Measurements from ENCODE around the gene IQGAP1.

IQGAP1 gene

DNA sequence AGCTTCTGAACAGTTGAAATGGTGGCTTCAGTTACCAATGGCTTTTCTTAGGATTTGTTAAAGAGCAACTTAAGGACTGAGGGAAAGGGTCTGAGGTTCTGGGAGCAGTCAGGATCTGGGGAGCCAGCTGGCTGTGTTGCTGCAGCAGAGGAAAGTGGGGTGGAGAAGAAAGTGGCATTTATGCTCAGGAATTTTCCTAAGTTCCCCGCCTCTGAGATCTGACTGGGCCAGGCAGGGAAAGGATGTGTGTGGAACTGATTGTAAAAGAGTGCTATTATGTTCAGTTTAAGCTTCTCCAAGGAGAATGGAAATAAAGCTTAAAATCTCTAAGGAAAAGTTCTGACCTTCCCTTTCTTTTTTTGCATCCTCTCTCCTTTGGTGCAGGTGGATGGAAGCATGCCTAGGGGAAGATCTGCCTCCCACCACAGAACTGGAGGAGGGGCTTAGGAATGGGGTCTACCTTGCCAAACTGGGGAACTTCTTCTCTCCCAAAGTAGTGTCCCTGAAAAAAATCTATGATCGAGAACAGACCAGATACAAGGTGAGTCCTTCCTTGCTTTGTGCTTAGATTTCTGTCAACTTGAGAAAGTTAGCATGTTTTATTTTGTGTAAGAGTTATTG lies 37.8 kb downstream of the IQGAP1 start:
- peaks cover 20% of the 10 kb centered on the region for H3K4me1 ChIP-seq (ENCODE audit: control insufficient read depth, insufficient read depth, low read length)
- no peaks in the 10 kb centered on the region for H3K9me3 ChIP-seq (ENCODE audit: control insufficient read depth, low read length)
- no peaks in the 10 kb centered on the region for H3K27me3 ChIP-seq (ENCODE audit: control insufficient read depth, insufficient read depth, low read length)
- no peak overlapping the region for H3K4me3 ChIP-seq (ENCODE audit: low read length)
- peak overlapping the region; percentile 20 for H3K9ac ChIP-seq (ENCODE audit: low read length)
- H3K36me3 ChIP-seq (ENCODE audit: control insufficient read depth, insufficient read depth, low read length): no peaks in the 10 kb centered on the region

DNA sequence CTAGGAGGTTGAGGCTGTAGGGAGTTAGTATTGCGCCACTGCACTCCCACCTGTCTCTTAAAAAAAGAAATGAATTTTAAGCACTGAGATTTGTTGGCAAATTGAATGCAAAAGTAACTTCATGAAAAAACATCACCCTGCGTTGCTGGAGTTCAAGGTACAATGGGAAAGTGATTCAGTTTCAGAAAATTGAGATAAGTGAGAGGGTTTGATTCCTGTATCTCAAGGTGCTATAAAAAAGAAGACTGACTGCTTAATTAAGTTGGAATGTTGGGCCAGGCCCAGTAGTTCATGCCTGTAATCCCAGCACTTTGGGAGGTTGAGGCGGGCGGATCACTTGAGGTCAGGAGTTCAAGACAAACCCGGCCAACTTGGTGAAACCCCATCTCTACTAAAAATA lies 39.1 kb downstream of the IQGAP1 start:
- H3K9ac ChIP-seq (ENCODE audit: low read length): no peak overlapping the region
- no peaks in the 10 kb centered on the region for H3K9me3 ChIP-seq (ENCODE audit: control insufficient read depth, low read length)
- H3K27me3 ChIP-seq (ENCODE audit: control insufficient read depth, insufficient read depth, low read length): no peaks in the 10 kb centered on the region
- no peaks in the 10 kb centered on the region for H3K36me3 ChIP-seq (ENCODE audit: control insufficient read depth, insufficient read depth, low read length)
- peaks cover 10% of the 10 kb centered on the region for H3K4me1 ChIP-seq (ENCODE audit: control insufficient read depth, insufficient read depth, low read length)
- no peak overlapping the region for H3K4me3 ChIP-seq (ENCODE audit: low read length)

DNA sequence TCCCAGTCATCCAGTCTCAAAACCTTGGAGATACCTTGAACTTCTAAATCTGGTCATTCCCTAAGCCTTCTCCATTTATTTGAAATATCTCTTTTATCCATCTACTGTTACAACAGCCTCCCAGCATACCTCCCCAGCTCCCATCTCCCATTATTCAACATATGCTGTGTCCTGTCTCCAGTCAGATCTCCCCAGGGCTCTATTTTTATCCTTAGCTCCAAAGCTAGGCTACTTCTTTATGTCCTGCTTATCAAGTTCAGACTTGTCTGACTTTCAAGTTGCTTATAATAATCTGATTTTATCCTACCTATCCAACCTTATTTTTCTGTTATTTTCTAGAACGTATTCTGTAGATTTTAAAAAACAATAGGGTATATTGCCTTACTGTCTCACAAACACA lies 44.2 kb downstream of the IQGAP1 start:
- peaks cover 6% of the 10 kb centered on the region for H3K4me1 ChIP-seq (ENCODE audit: control insufficient read depth, insufficient read depth, low read length)
- H3K27me3 ChIP-seq (ENCODE audit: control insufficient read depth, insufficient read depth, low read length): no peaks in the 10 kb centered on the region
- no peak overlapping the region for H3K4me3 ChIP-seq (ENCODE audit: low read length)
- no peaks in the 10 kb centered on the region for H3K36me3 ChIP-seq (ENCODE audit: control insufficient read depth, insufficient read depth, low read length)
- H3K9ac ChIP-seq (ENCODE audit: low read length): no peak overlapping the region
- H3K9me3 ChIP-seq (ENCODE audit: control insufficient read depth, low read length): no peaks in the 10 kb centered on the region

DNA sequence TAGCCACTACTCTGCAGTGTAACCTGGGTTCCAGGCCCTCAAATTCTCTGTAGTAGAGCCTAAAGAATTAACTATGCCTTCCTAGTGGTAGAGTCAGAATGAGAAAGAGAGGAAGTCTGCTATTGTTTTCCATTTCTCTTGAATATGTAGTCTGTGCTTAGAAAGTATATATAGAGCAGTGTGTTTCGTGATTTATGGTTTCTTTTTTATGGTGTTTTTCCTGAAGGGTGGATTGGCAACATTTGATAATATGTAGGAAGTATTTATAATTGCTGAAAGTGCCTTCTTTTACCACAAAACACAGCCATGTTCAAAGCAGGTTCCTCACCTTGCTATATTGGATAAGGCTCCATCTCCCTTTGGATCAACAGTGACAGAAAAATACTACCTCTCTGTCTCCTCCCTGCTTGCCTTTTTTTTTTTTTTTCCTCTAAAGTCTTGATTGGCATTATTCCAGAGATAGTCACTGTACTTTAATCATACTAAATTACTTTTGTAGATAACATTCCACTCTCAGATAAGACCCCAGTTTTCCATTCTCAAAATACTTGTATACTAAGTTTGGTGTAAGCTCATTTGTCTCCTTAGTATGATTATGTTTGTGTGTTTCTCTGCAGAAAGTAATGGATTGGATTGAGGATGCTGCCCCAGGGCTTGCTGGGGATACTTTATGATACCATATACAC lies 47.8 kb downstream of the IQGAP1 start:
- Histone ChIP-seq H3K4me3 (ENCODE audit: low read length) (no peak overlapping the region), H3K9me3 (ENCODE audit: control insufficient read depth, low read length) (no peaks in the 10 kb centered on the region), H3K4me1 (ENCODE audit: control insufficient read depth, insufficient read depth, low read length) (peaks cover 11% of the 10 kb centered on the region), H3K9ac (ENCODE audit: low read length) (no peak overlapping the region), H3K27me3 (ENCODE audit: control insufficient read depth, insufficient read depth, low read length) (no peaks in the 10 kb centered on the region), H3K36me3 (ENCODE audit: control insufficient read depth, insufficient read depth, low read length) (no peaks in the 10 kb centered on the region)

DNA sequence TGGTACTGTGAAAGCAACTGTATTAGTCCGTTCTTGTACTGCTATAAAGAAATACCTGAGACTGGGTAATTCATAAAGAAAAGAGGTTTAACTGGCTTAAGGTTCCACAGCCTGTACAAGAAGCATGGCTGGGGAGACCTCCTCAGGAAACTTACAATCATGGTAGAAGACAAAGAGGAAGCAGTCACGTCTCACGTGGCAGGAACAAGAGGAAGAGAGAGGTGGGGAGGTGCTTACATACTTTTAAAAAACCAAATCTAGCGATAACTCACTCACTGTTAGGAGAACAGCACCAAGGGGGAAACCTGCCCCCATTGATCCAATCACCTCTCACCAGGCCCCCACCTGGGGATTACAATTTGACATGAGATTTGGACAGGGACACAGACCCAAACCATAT lies 48.9 kb downstream of the IQGAP1 start:
- Histone ChIP-seq H3K4me3 (ENCODE audit: low read length) (no peak overlapping the region), H3K4me1 (ENCODE audit: control insufficient read depth, insufficient read depth, low read length) (peaks cover 11% of the 10 kb centered on the region), H3K27me3 (ENCODE audit: control insufficient read depth, insufficient read depth, low read length) (no peaks in the 10 kb centered on the region), H3K36me3 (ENCODE audit: control insufficient read depth, insufficient read depth, low read length) (peaks cover 4% of the 10 kb centered on the region), H3K9ac (ENCODE audit: low read length) (no peak overlapping the region), H3K9me3 (ENCODE audit: control insufficient read depth, low read length) (no peaks in the 10 kb centered on the region)

DNA sequence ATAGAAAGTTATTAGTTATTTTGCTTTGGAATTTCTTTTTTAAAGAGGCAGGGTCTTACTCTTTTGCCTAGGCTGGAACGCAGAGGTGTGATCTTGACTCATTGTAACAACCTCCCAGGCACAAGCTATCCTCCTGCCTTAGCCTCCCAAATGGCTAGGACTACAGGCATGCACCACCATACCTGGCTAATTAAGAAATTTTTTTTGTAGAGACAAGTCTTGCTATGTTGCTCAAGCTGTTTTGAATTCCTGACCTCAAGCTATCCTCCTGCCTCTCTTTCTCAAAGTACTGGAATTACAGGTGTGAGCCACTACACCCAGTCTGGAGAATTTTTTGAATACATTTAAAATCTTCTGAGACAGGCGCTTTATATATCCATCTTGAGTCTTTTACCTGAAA lies 49.5 kb downstream of the IQGAP1 start:
- H3K4me3 ChIP-seq (ENCODE audit: low read length): no peak overlapping the region
- peaks cover 11% of the 10 kb centered on the region for H3K4me1 ChIP-seq (ENCODE audit: control insufficient read depth, insufficient read depth, low read length)
- H3K9me3 ChIP-seq (ENCODE audit: control insufficient read depth, low read length): no peaks in the 10 kb centered on the region
- no peak overlapping the region for H3K9ac ChIP-seq (ENCODE audit: low read length)
- H3K36me3 ChIP-seq (ENCODE audit: control insufficient read depth, insufficient read depth, low read length): peaks cover 4% of the 10 kb centered on the region
- H3K27me3 ChIP-seq (ENCODE audit: control insufficient read depth, insufficient read depth, low read length): no peaks in the 10 kb centered on the region

DNA sequence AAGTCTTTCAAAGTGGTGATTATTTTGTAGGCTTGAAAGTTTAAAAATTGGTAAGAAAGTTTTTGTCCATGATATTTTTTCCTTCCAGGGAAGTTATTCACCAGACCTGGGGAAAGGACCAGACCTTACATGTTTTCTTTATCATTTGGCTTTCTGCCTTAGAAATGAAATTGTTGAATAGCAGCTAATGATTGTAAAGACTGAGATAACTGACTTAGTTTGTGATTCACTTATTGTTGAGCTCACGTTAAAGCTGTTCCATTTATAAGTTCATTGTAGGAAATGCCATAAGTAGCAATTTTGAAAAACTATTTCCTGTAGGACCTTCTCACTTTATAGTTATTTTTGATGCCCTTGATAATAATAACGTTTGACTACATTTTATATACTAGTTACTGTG lies 51.9 kb downstream of the IQGAP1 start:
- Histone ChIP-seq H3K4me1 (ENCODE audit: control insufficient read depth, insufficient read depth, low read length) (peaks cover 11% of the 10 kb centered on the region), H3K4me3 (ENCODE audit: low read length) (no peak overlapping the region), H3K36me3 (ENCODE audit: control insufficient read depth, insufficient read depth, low read length) (peaks cover 4% of the 10 kb centered on the region), H3K9ac (ENCODE audit: low read length) (no peak overlapping the region), H3K9me3 (ENCODE audit: control insufficient read depth, low read length) (no peaks in the 10 kb centered on the region), H3K27me3 (ENCODE audit: control insufficient read depth, insufficient read depth, low read length) (no peaks in the 10 kb centered on the region)

DNA sequence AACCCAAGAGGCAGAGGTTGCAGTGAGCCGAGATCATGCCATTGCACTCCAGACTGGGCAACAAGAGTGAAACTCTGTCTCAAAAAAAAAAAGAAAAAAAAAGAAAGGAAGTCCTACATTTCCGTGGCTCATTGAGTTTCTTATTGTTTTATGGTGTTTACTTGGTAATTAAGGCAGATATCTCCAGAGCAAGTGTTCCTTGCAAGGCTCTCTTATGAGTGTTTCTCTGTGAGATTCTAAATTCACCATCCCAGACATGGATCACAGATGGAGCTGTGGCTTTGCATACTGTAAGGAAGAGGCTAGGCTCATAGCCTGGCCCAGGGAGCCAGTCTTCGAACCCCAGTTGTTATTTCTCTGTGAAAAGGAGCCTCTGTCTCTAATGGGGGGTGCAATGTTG lies 53.0 kb downstream of the IQGAP1 start:
- Histone ChIP-seq H3K36me3 (ENCODE audit: control insufficient read depth, insufficient read depth, low read length) (peaks cover 4% of the 10 kb centered on the region), H3K9me3 (ENCODE audit: control insufficient read depth, low read length) (no peaks in the 10 kb centered on the region), H3K27me3 (ENCODE audit: control insufficient read depth, insufficient read depth, low read length) (no peaks in the 10 kb centered on the region), H3K9ac (ENCODE audit: low read length) (no peak overlapping the region), H3K4me3 (ENCODE audit: low read length) (no peak overlapping the region), H3K4me1 (ENCODE audit: control insufficient read depth, insufficient read depth, low read length) (peaks cover 4% of the 10 kb centered on the region)

DNA sequence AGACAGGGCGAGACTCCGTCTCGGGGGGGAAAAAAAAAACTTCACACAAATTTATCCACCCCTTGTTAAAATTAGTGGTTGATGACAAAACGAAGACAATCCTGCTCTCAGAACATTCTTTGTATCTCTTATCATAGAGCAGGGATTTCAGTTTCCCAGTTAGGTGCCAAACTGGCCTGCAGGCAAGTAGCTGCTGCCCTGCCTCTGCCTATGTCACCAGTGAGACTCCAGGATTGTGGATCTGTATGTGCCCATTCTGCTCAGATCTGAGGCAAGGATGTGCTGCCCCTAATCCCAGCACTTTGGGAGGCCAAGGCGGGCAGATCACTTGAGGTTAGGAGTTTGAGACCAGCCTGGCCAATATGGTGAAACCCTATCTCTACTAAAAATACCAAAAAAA lies 54.4 kb downstream of the IQGAP1 start:
- Histone ChIP-seq H3K9me3 (ENCODE audit: control insufficient read depth, low read length) (no peaks in the 10 kb centered on the region), H3K4me3 (ENCODE audit: low read length) (no peak overlapping the region), H3K9ac (ENCODE audit: low read length) (no peak overlapping the region), H3K27me3 (ENCODE audit: control insufficient read depth, insufficient read depth, low read length) (no peaks in the 10 kb centered on the region), H3K36me3 (ENCODE audit: control insufficient read depth, insufficient read depth, low read length) (peaks cover 4% of the 10 kb centered on the region), H3K4me1 (ENCODE audit: control insufficient read depth, insufficient read depth, low read length) (peaks cover 4% of the 10 kb centered on the region)

DNA sequence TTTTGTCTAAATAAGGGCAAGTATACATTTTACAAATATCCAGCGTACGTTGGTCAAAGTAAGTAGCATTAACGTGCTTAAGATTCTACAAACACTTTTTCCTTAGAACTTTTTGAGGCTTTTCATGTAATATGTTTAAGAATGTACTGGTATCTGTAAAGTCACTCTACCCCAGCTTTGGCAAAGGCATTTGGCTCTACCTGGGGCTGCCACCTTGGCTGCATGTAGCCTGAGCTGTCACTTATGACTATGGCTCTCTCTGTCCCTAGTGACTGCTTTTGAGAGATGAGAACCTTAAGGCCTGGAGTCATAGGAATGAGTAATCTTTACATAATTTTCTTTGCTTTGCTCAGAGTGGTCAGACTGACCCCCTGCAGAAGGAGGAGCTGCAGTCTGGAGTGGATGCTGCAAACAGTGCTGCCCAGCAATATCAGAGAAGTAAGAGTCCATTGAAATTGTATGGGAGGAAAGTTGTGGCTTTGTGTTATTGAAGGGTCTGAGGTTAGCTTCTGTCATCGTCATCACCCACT lies 61.2 kb downstream of the IQGAP1 start:
- Histone ChIP-seq H3K36me3 (ENCODE audit: control insufficient read depth, insufficient read depth, low read length) (no peaks in the 10 kb centered on the region), H3K4me1 (ENCODE audit: control insufficient read depth, insufficient read depth, low read length) (no peaks in the 10 kb centered on the region)

DNA sequence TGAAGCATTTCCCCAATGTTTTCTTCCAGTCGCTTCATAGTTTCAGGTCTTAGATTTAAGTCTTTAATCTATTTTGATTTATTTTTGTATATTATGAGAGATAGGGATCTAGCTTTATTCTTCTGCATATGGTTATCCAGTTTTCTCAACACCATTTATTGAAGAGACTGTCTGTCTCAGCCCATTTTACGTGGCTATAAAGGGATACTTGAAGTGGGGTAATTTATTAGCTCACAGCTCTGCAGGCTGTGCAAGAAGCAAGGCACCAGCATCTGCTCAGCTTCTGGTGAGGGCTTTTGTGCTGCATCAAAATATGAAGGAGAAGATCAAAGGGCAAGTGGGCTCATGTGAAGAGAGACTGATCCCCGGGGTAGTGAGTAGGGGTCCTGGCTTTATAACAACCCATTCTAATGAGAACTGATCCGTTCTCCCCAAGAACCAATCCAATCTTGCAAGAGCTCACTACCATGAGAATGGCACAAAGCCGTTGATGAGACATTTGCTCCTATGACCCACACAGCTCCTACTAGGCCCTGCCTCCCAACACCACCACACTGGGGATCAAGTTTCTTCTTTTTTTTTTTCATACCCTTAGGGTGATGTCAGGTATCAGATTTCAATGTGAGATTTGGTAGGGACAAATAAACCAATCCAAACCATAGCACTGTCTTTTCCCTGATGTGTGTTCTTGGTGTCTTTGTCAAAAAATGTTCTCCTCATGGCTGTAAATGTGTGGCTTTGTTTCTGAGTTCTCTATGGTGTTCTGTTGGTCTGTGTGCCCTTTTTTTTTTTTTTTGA lies 63.2 kb downstream of the IQGAP1 start:
- Histone ChIP-seq H3K9ac (ENCODE audit: low read length) (no peak overlapping the region), H3K9me3 (ENCODE audit: control insufficient read depth, low read length) (no peaks in the 10 kb centered on the region), H3K27me3 (ENCODE audit: control insufficient read depth, insufficient read depth, low read length) (no peaks in the 10 kb centered on the region), H3K36me3 (ENCODE audit: control insufficient read depth, insufficient read depth, low read length) (no peaks in the 10 kb centered on the region), H3K4me3 (ENCODE audit: low read length) (no peak overlapping the region), H3K4me1 (ENCODE audit: control insufficient read depth, insufficient read depth, low read length) (no peaks in the 10 kb centered on the region)

More for the DNA sequence above, 61.2 kb downstream of the IQGAP1 start:
- no peak overlapping the region for H3K4me3 ChIP-seq (ENCODE audit: low read length)
- no peaks in the 10 kb centered on the region for H3K27me3 ChIP-seq (ENCODE audit: control insufficient read depth, insufficient read depth, low read length)
- no peaks in the 10 kb centered on the region for H3K9me3 ChIP-seq (ENCODE audit: control insufficient read depth, low read length)
- no peak overlapping the region for H3K9ac ChIP-seq (ENCODE audit: low read length)

DNA sequence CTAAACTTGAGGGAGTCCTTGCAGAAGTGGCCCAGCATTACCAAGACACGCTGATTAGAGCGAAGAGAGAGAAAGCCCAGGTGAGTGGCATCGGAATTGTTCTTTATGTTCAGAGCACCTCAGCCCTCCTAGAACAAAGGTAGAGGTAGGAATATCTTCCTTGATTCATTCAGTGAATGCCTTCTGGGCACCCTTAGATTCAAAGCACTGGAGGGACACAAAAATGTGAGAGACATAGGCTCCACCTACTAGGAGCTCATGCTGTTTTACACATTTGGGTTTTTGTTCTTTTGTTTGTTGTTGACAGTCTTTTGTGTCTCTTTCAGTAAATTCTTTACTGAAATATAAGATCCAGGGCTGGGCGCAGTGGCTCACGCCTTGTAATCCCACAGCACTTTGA lies 68.2 kb downstream of the IQGAP1 start:
- no peaks in the 10 kb centered on the region for H3K4me1 ChIP-seq (ENCODE audit: control insufficient read depth, insufficient read depth, low read length)
- no peaks in the 10 kb centered on the region for H3K9me3 ChIP-seq (ENCODE audit: control insufficient read depth, low read length)
- H3K9ac ChIP-seq (ENCODE audit: low read length): no peak overlapping the region
- H3K36me3 ChIP-seq (ENCODE audit: control insufficient read depth, insufficient read depth, low read length): no peaks in the 10 kb centered on the region
- no peaks in the 10 kb centered on the region for H3K27me3 ChIP-seq (ENCODE audit: control insufficient read depth, insufficient read depth, low read length)
- no peak overlapping the region for H3K4me3 ChIP-seq (ENCODE audit: low read length)
